K562 (cell line): ENCODE measurements around the gene DHRS13. TPM values are rescaled to one million over a fixed set of nuclear protein-coding genes. Genes with fewer than 3 reads are reported as not detected.

ENCODE experiments used
- ETS2 ChIP-seq: IDR thresholded peaks from 2 replicates; pipeline ENCODE4 v1.6.1; 2016; ENCODE audit warnings: borderline replicate concordance, missing genetic modification characterization, mild to moderate bottlenecking, moderate library complexity, missing compliant biosample characterization; ENCODE audit not compliant: poor library complexity, severe bottlenecking
- PHF21A ChIP-seq: fragments of 450-650 bp; IDR thresholded peaks from 2 replicates; pipeline ENCODE4 v1.6.1; 2017; ENCODE audit warnings: low read depth, borderline replicate concordance
- ZNF146 ChIP-seq: IDR thresholded peaks from one replicate; pipeline ENCODE4 v1.6.1; 2018; ENCODE audit warnings: missing compliant biosample characterization; ENCODE audit not compliant: unreplicated experiment
- ZNF551 ChIP-seq: fragments of 250-450 bp; sonication (Bioruptor Pico); IDR thresholded peaks from 2 replicates; pipeline ENCODE4 v1.5.0; 2021; ENCODE audit warnings: mild to moderate bottlenecking, moderate library complexity
- polyA plus RNA-seq, 8 experiments: library from polyadenylated mRNA; depleted of rRNA in 4 of 8; stranded (reverse) in 5 of 8; unstranded in 3 of 8; fragments of >200 nt; fragmentation: Nextera tagmentation in 2 of 8; fragmentation: Illumina TruSeq in 1 of 8; extraction: Ambion mirVana in 2 of 8; extraction: Trizol in 1 of 8; gene quantifications; 2 replicates each; pipeline versions ENCODE4 v1.2.1 to v1.2.3, GENCODE V29; 2011 to 2014; ENCODE audit warnings: inconsistent platforms in 1 of 8, missing spikeins in 1 of 8
- total RNA-seq, 7 experiments: library from RNA; depleted of rRNA in 6 of 7; stranded (reverse); fragments of >200 nt in 6 of 7; fragmentation: Illumina TruSeq in 2 of 7; extraction: Trizol in 2 of 7; gene quantifications; 2 replicates each; pipeline versions ENCODE4 v1.2.1 to v1.2.3, GENCODE V29; 2011 to 2021; ENCODE audit warnings: low replicate concordance in 1 of 7
- TF ChIP-seq, protein P1 (sequence below): fragments of 450-650 bp; IDR thresholded peaks from 2 replicates; pipeline ENCODE4 v1.6.1; 2016; ENCODE audit warnings: low read depth, mild to moderate bottlenecking, moderate library complexity
- TF ChIP-seq, protein P2 (sequence below): sonication (generic); formaldehyde crosslinking; IDR thresholded peaks from 2 replicates; pipeline ENCODE4 v1.8.1; 2023; ENCODE audit warnings: mild to moderate bottlenecking, missing genetic modification reagents
- TF ChIP-seq, protein P3 (sequence below), 2 experiments: fragments of 450-650 bp; IDR thresholded peaks; 2 replicates each; pipeline ENCODE4 v1.6.1; 2016; ENCODE audit warnings: mild to moderate bottlenecking in 2 of 2, borderline replicate concordance in 1 of 2, low read depth in 1 of 2, moderate library complexity in 1 of 2
- TF ChIP-seq, protein P4 (sequence below): fragments of 250-450 bp; sonication (Bioruptor Pico); IDR thresholded peaks from 2 replicates; pipeline ENCODE4 v1.9.0; 2021; ENCODE audit warnings: mild to moderate bottlenecking, inconsistent platforms

Gene DHRS13
- total and polyA plus RNA-seq, 9 of the 15 experiments (the other 6 are each of a cell fraction or from before 2014, with no cell fraction given), result 0.32 to 52.3 (median 34.3) TPM; not detected in 1

DNA sequence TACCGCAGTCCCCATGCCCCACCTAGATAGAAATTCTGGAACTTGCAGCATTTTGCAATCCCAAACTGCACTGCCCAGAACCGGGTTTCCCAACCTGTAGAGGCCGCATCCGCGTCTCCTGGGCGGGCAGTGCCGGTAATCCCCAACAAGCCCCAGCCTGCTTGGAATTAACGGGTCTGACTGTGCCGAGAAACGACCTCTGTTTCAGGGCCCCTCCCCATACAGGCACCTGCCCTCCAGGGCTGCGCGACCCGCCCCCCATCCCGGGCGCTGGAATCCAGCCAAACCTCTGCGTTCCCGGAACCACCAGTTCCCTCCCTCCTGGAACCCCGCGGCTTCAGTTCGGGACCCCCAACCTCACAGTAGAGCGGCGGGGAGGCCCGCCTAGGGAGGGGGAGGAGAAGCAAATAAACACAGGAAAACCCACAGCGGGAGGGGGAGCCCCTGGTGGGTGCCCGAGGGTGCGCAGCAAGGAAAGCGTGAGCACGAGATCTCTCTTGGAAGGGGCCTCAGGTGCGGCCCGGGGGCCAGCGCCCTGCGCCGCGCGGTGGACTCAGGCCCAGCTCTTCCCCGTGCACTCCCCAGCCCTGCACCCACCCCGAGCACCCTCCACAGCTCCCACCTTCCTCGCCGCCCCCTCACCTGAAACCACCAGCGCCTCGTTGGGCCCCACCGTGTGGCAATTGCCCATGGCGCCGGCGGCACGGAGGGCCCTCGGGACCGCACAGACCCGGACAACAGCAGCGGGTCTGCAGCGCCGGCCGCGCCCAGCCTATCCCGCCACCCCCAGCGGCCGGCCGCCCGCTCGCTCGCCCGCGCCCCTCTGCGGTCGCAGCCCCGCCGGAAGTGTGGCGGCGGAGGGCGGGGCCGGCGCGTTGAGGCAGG lies 5.8 kb downstream of the DHRS13 start, which contains the start of gene FLOT2 (continued):
- TF ChIP-seq, protein P1, sequence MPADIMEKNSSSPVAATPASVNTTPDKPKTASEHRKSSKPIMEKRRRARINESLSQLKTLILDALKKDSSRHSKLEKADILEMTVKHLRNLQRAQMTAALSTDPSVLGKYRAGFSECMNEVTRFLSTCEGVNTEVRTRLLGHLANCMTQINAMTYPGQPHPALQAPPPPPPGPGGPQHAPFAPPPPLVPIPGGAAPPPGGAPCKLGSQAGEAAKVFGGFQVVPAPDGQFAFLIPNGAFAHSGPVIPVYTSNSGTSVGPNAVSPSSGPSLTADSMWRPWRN, result no peak
- TF ChIP-seq ETS2 (tag) (no peak), PHF21A (0 out of 2 replicates have a peak, but pooled peaks have one; percentile 17), ZNF146 (CRISPR knock-in tag) (no peak), ZNF551 (CRISPR knock-in tag) (no peak)
- TF ChIP-seq, protein P2, sequence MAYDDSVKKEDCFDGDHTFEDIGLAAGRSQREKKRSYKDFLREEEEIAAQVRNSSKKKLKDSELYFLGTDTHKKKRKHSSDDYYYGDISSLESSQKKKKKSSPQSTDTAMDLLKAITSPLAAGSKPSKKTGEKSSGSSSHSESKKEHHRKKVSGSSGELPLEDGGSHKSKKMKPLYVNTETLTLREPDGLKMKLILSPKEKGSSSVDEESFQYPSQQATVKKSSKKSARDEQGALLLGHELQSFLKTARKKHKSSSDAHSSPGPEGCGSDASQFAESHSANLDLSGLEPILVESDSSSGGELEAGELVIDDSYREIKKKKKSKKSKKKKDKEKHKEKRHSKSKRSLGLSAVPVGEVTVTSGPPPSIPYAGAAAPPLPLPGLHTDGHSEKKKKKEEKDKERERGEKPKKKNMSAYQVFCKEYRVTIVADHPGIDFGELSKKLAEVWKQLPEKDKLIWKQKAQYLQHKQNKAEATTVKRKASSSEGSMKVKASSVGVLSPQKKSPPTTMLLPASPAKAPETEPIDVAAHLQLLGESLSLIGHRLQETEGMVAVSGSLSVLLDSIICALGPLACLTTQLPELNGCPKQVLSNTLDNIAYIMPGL (CRISPR knock-in tag), result peak; percentile 10; the same call in 1 of the 2 replicates
- TF ChIP-seq, protein P3, sequence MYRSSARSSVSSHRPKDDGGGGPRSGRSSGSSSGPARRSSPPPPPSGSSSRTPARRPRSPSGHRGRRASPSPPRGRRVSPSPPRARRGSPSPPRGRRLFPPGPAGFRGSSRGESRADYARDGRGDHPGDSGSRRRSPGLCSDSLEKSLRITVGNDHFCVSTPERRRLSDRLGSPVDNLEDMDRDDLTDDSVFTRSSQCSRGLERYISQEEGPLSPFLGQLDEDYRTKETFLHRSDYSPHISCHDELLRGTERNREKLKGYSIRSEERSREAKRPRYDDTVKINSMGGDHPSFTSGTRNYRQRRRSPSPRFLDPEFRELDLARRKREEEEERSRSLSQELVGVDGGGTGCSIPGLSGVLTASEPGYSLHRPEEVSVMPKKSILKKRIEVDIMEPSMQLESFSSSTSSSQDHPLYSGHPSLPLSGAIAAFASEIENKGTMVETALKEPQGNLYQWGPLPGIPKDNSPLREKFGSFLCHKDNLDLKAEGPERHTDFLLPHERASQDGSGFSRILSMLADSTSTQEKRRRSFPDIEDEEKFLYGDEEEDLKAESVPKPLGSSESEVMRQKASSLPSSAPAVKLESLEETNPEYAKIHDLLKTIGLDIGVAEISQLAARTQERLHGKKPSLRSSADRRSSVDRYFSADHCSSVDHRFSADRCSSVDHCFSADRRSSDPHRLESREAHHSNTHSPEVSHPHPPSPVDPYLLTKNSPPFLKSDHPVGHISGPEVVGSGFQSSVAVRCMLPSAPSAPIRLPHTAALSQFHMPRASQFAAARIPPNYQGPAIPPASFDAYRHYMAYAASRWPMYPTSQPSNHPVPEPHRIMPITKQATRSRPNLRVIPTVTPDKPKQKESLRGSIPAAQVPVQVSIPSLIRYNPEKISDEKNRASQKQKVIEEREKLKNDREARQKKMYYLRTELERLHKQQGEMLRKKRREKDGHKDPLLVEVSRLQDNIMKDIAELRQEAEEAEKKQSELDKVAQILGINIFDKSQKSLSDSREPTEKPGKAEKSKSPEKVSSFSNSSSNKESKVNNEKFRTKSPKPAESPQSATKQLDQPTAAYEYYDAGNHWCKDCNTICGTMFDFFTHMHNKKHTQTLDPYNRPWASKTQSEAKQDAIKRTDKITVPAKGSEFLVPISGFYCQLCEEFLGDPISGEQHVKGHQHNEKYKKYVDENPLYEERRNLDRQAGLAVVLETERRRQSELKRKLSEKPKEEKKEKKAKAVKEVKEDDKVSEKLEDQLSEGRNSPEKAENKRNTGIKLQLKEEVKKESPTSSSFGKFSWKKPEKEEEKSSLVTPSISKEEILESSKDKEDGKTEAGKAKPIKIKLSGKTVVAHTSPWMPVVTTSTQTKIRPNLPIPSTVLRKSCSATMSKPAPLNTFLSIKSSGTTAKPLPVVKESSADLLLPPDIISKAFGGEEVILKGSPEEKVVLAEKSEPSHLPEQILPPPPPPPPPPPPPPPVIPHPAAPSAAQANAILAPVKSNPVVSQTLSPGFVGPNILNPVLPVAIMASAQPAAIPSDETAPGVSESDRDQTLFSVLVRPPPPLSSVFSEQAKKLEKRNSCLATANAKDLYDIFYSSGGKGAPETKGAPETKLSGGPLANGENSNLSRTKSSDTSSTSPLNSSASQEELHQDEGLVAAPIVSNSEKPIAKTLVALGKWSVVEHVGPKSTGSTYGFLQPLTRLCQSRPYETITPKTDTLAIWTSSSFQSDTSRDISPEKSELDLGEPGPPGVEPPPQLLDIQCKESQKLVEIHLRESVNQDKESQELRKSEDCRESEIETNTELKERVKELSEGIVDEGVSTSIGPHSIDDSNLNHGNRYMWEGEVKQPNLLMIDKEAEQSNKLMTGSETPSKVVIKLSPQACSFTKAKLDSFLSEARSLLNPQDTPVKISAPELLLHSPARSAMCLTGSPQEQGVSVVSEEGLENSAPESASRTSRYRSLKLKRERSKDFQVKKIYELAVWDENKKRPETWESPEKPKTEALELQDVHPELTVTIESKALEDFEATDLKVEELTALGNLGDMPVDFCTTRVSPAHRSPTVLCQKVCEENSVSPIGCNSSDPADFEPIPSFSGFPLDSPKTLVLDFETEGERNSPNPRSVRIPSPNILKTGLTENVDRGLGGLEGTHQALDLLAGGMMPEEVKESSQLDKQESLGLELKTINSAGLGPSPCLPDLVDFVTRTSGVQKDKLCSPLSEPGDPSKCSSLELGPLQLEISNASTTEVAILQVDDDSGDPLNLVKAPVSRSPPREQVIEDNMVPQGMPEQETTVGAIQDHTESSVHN (IDR thresholded peaks at IDR 0.05; ENCODE audit: borderline replicate concordance in 1 of 2, low read depth in 1 of 2), result no peak
- TF ChIP-seq, protein P4, sequence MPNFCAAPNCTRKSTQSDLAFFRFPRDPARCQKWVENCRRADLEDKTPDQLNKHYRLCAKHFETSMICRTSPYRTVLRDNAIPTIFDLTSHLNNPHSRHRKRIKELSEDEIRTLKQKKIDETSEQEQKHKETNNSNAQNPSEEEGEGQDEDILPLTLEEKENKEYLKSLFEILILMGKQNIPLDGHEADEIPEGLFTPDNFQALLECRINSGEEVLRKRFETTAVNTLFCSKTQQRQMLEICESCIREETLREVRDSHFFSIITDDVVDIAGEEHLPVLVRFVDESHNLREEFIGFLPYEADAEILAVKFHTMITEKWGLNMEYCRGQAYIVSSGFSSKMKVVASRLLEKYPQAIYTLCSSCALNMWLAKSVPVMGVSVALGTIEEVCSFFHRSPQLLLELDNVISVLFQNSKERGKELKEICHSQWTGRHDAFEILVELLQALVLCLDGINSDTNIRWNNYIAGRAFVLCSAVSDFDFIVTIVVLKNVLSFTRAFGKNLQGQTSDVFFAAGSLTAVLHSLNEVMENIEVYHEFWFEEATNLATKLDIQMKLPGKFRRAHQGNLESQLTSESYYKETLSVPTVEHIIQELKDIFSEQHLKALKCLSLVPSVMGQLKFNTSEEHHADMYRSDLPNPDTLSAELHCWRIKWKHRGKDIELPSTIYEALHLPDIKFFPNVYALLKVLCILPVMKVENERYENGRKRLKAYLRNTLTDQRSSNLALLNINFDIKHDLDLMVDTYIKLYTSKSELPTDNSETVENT, result peak; percentile 91; the same call in 1 of the 2 replicates
